H9 (cell line): ENCODE measurements around the gene CHI3L2. TPM values are rescaled to one million over a fixed set of nuclear protein-coding genes. Genes with fewer than 3 reads are reported as not detected.
A peak's percentile ranks its signal among the peaks of the same experiment; 100 is the strongest.

Experiments
- DNase-seq: peaks from one replicate; pipeline ENCODE4 v3.0.0-alpha.2; 2017
- H2AFZ ChIP-seq: one replicate; pipeline ENCODE4 v1.6.1; 2013; ENCODE audit warnings: mild to moderate bottlenecking, low read length, control low read depth, moderate library complexity
- H2AK5ac ChIP-seq: 2 replicates; pipeline ENCODE4 v1.6.1; 2013; ENCODE audit warnings: low read length, control low read depth, mixed read lengths; ENCODE audit not compliant: insufficient read length
- H2BK120ac ChIP-seq: one replicate; pipeline ENCODE4 v1.6.1; 2013; ENCODE audit warnings: low read depth, mild to moderate bottlenecking, low read length, control low read depth, inconsistent platforms; ENCODE audit not compliant: poor library complexity, severe bottlenecking
- H2BK12ac ChIP-seq: 2 replicates; pipeline ENCODE4 v1.6.1; 2013; ENCODE audit warnings: low read length, control low read depth, mixed read lengths, low read depth; ENCODE audit not compliant: insufficient read length
- H2BK15ac ChIP-seq: 2 replicates; pipeline ENCODE4 v1.6.1; 2013; ENCODE audit warnings: low read depth, low read length, control low read depth
- H2BK20ac ChIP-seq: one replicate; pipeline ENCODE4 v1.6.1; 2013; ENCODE audit warnings: low read depth, mild to moderate bottlenecking, low read length, control low read depth, inconsistent platforms; ENCODE audit not compliant: poor library complexity, severe bottlenecking
- H2BK5ac ChIP-seq: 2 replicates; pipeline ENCODE4 v1.6.1; 2013; ENCODE audit warnings: low read length, control low read depth, mixed read lengths; ENCODE audit not compliant: insufficient read length
- H3K14ac ChIP-seq: 2 replicates; pipeline ENCODE4 v1.6.1; 2013; ENCODE audit warnings: low read length, control low read depth; ENCODE audit not compliant: insufficient read depth
- H3K18ac ChIP-seq: 2 replicates; pipeline ENCODE4 v1.6.1; 2013; ENCODE audit warnings: low read depth, mild to moderate bottlenecking, mixed read lengths, low read length, control low read depth; ENCODE audit not compliant: insufficient read length
- H3K23ac ChIP-seq: 2 replicates; pipeline ENCODE4 v1.6.1; 2013; ENCODE audit warnings: low read length, control low read depth, mixed read lengths, low read depth; ENCODE audit not compliant: insufficient read length
- H3K23me2 ChIP-seq: 2 replicates; pipeline ENCODE4 v1.6.1; 2013; ENCODE audit warnings: low read depth, mild to moderate bottlenecking, mixed read lengths, low read length, control low read depth; ENCODE audit not compliant: insufficient read length, poor library complexity, severe bottlenecking
- H3K27ac ChIP-seq: 2 replicates; pipeline ENCODE4 v1.5.1; 2013; ENCODE audit warnings: low read length, control low read depth, mixed read lengths, low read depth; ENCODE audit not compliant: insufficient read length
- H3K27me3 ChIP-seq: 2 replicates; pipeline ENCODE4 v1.6.1; 2013; ENCODE audit warnings: low read length, control low read depth, inconsistent platforms; ENCODE audit not compliant: insufficient read depth
- H3K4ac ChIP-seq: 2 replicates; pipeline ENCODE4 v1.6.1; 2013; ENCODE audit warnings: low read depth, mild to moderate bottlenecking, control low read depth, inconsistent platforms, low read length, moderate library complexity
- H3K4me1 ChIP-seq: 2 replicates; pipeline ENCODE4 v1.6.1; 2013; ENCODE audit warnings: low read length, control low read depth, inconsistent platforms; ENCODE audit not compliant: insufficient read depth
- H3K4me2 ChIP-seq: 2 replicates; pipeline ENCODE4 v1.6.1; 2013; ENCODE audit warnings: low read length, control low read depth, mixed read lengths; ENCODE audit not compliant: insufficient read length, insufficient read depth
- H3K56ac ChIP-seq: 2 replicates; pipeline ENCODE4 v1.6.1; 2013; ENCODE audit warnings: low read depth, mild to moderate bottlenecking, mixed read lengths, low read length, control low read depth; ENCODE audit not compliant: insufficient read length
- H3K79me1 ChIP-seq: 2 replicates; pipeline ENCODE4 v1.6.1; 2013; ENCODE audit warnings: low read depth, mild to moderate bottlenecking, moderate library complexity, low read length, control low read depth, inconsistent platforms; ENCODE audit not compliant: insufficient read depth, poor library complexity, severe bottlenecking
- H3K79me2 ChIP-seq: 2 replicates; pipeline ENCODE4 v1.6.1; 2013; ENCODE audit warnings: low read length, control low read depth, inconsistent platforms; ENCODE audit not compliant: insufficient read depth
- H3K9ac ChIP-seq: 2 replicates; pipeline ENCODE4 v1.6.1; 2013; ENCODE audit warnings: low read length, control low read depth, mixed read lengths; ENCODE audit not compliant: insufficient read length; ENCODE audit errors: extremely low read depth
- H3K9me3 ChIP-seq: one replicate; pipeline ENCODE4 v1.6.1; 2013; ENCODE audit warnings: low read depth, low read length, inconsistent platforms; ENCODE audit not compliant: control insufficient read depth
- H3T11ph ChIP-seq: one replicate; pipeline ENCODE4 v1.6.1; 2013; ENCODE audit warnings: mild to moderate bottlenecking, low read length, control low read depth, inconsistent platforms
- H4K20me1 ChIP-seq: one replicate; pipeline ENCODE4 v1.6.1; 2013; ENCODE audit not compliant: control insufficient read depth, insufficient read length, insufficient read depth
- H4K5ac ChIP-seq: 2 replicates; pipeline ENCODE4 v1.6.1; 2013; ENCODE audit warnings: low read depth, mild to moderate bottlenecking, mixed read lengths, low read length, control low read depth; ENCODE audit not compliant: insufficient read length
- H4K8ac ChIP-seq: replicated peaks from 2 replicates; pipeline ENCODE4 v1.6.1; 2013; ENCODE audit warnings: low read length, control low read depth, mixed read lengths, low read depth; ENCODE audit not compliant: insufficient read length
- H4K91ac ChIP-seq: 2 replicates; pipeline ENCODE4 v1.6.1; 2013; ENCODE audit warnings: low read depth, mild to moderate bottlenecking, moderate library complexity, mixed read lengths, low read length, control low read depth; ENCODE audit not compliant: insufficient read length
- H3K27ac Mint-ChIP-seq, 3 experiments: 2 replicates in 2 of 3; 3 replicates in 1 of 3; pipeline ENCODE4 v1.8.0; 2020 to 2021; ENCODE audit warnings: mixed read lengths in 3 of 3, mild to moderate bottlenecking in 1 of 3, moderate library complexity in 1 of 3
- H3K27me3 Mint-ChIP-seq: 2 replicates; pipeline ENCODE4 v1.8.0; 2021; ENCODE audit warnings: low read depth, mild to moderate bottlenecking, moderate library complexity, mixed read lengths
- H3K36me3 Mint-ChIP-seq, 3 experiments: 2 replicates in 2 of 3; 3 replicates in 1 of 3; pipeline ENCODE4 v1.8.0; 2020 to 2021; ENCODE audit warnings: low read depth in 3 of 3, mixed read lengths in 3 of 3; ENCODE audit not compliant: insufficient read depth in 1 of 3
- H3K4me1 Mint-ChIP-seq, 2 experiments: 2 replicates each; pipeline ENCODE4 v1.8.0; 2020; ENCODE audit warnings: mixed read lengths in 2 of 2
- H3K4me3 Mint-ChIP-seq, 2 experiments: 2 replicates in 1 of 2; 3 replicates in 1 of 2; pipeline ENCODE4 v1.8.0; 2020 to 2021; ENCODE audit warnings: mild to moderate bottlenecking in 2 of 2, mixed read lengths in 2 of 2, moderate library complexity in 1 of 2
- H3K9me3 Mint-ChIP-seq, 2 experiments: 2 replicates in 1 of 2; 3 replicates in 1 of 2; pipeline ENCODE4 v1.8.0; 2020; ENCODE audit warnings: mild to moderate bottlenecking in 2 of 2, mixed read lengths in 2 of 2, moderate library complexity in 1 of 2
- CTCF ChIP-seq: fragments of 200-600 bp; sonication (generic); conservative IDR thresholded peaks from 3 replicates; pipeline ENCODE4 v1.8.0; 2021; ENCODE audit warnings: antibody characterized with exemption, mild to moderate bottlenecking
- WGBS: extraction: QIAGEN DNeasy Blood & Tissue Kit; methylation state at CpG from one replicate; pipeline ENCODE4 v1.1.7; 2013; ENCODE audit warnings: missing lambda C conversion rate, low lambda C conversion rate, mixed read lengths; ENCODE audit not compliant: insufficient read length; ENCODE audit errors: extremely low coverage; 5-methylcytosine and 5-hydroxymethylcytosine counted together
- total RNA-seq: library from RNA; stranded (reverse); gene quantifications from 2 replicates; pipeline ENCODE4 v1.2.1, GENCODE V29; 2021

Gene CHI3L2
- total RNA-seq, 1 experiment from 2014 or later, result not detected

- no peak for TF ChIP-seq CTCF
- Histone ChIP-seq H2AFZ (no peak overlapping the region), H4K8ac (no peak overlapping the region), H4K5ac (peak overlapping the region; percentile 81), H3K9ac (no peak overlapping the region), H3K14ac (no peak overlapping the region), H2BK15ac (no peak overlapping the region), H3K18ac (no peak overlapping the region), H2BK12ac (no peak overlapping the region), H3K27me3 (no peaks in the 10 kb centered on the region), H2BK120ac (no peak overlapping the region), H3K56ac (no peak overlapping the region), H3K4me2 (no peak overlapping the region), H3K79me2 (no peaks in the 10 kb centered on the region), H3T11ph (no peak overlapping the region), H4K91ac (no peak overlapping the region), H3K23ac (no peak overlapping the region), H3K79me1 (no peaks in the 10 kb centered on the region), H3K9me3 (no peaks in the 10 kb centered on the region), H3K23me2 (no peaks in the 10 kb centered on the region), H2BK20ac (no peak overlapping the region), H2BK5ac (no peak overlapping the region), H3K4ac (no peak overlapping the region), H2AK5ac (no peak overlapping the region), H3K27ac (no peak overlapping the region), H3K4me1 (no peaks in the 10 kb centered on the region), H4K20me1 (no peaks in the 10 kb centered on the region)
- peaks cover 6% of the 10 kb centered on the region in 2 experiments; a peak in 3 of 5 replicates for H3K9me3 Mint-ChIP-seq
- H3K27me3 Mint-ChIP-seq, result peaks cover 6% of the 10 kb centered on the region; the same call in 1 of the 2 replicates
- no CpG with 5 or more reads among the region's 5 CpGs for WGBS
- no peak overlapping the region for H3K4me3 Mint-ChIP-seq
- no peak for DNase-seq
- peaks cover 0 to 7% (median 0%) of the 10 kb centered on the region in 3 experiments; a peak in 3 of 7 replicates for H3K36me3 Mint-ChIP-seq
- H3K4me1 Mint-ChIP-seq, result 0 out of 4 replicates have a peak, but pooled peaks cover 0 to under 1% of the 10 kb centered on the region in 2 experiments
- H3K27ac Mint-ChIP-seq, result no peak overlapping the region
Observed at GRCh38 chr1:111281411-111281810, 53.9 kb downstream of the CHI3L2 start.
